HG02642 (cell line): ENCODE data around the gene RMND5B.
"Not testable (repeated sequence)": the region's sequence is repeated elsewhere in the genome, so short reads cannot be mapped to it uniquely, and the experiment has no call there.

Experiments used
- ATAC-seq: cut with Tn5 transposase; IDR thresholded peaks from one replicate; pipeline ENCODE4 v1.9.1; 2021; ENCODE audit warnings: mild to moderate bottlenecking; ENCODE audit not compliant: unreplicated experiment, poor library complexity

The RMND5B gene

DNA sequence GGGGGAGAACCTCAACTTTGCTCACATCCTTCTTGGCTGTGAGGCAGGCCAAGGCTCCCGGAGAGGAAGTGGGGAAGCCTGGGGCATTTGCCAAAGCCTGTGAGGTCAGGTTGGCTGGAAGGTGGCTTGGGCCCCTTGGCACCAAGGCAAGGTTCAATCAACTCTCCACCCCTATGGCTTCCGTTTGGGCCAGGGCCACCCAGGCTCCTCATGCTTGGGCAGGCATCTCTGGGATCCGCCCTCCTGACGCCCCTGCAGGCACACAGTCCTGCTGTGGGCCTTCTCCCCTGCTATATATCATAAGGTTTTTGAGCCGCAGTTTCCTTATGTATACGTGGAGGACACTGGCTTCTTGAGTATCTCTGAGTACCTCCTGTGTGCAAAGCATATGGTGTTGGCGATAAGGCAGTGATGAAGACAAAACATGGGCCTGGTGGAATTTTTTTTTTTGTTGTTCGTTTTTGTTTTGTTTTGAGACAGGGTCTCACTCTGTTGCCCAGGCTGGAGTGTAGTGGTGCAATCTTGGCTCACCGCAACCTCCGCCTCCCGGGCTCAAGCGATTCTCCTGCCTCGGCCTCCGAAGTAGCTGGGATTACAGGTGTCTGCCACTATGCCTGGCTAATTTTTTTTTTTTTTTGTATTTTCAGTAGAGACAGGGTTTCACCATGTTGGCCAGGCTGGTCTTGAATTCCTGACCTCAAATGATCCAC, 3.4 kb upstream of the RMND5B start:
- not testable (repeated sequence) for ATAC-seq

- no peak for ATAC-seq
Measured at GRCh38 chr5:178129296-178129695, 1.5 kb upstream of the RMND5B start.

GRCh38 chr5:178130234-178130575, 609 bp upstream of the RMND5B start:
- ATAC-seq = not testable (repeated sequence)

DNA sequence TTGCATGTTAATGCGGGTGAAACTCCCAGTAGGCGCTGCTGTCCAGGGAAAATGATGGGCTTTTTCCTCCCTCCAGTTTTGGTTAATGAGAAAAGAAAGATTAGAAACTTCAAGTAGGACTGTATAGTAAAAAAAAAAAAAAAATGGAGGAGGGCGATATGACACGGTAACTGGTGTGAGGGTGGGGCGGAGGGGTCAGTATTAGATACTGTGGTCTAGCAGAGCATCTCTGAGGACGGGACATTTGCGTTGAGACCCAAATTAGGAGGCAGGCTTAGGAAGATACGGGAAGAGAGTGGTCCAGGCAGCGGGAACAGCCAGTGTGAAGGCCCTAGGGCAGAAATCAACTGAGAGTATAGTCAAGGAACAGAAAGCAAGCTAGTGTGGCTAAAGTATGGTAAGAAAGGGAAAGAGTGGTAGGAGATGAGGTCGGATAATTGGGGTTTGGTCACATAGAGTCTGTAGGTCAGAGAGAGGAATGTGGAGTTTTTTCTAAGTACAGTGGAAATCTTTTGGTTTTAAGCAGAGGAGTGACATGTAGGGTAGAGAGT, 707 bp downstream of the RMND5B start:
- no peak for ATAC-seq

DNA sequence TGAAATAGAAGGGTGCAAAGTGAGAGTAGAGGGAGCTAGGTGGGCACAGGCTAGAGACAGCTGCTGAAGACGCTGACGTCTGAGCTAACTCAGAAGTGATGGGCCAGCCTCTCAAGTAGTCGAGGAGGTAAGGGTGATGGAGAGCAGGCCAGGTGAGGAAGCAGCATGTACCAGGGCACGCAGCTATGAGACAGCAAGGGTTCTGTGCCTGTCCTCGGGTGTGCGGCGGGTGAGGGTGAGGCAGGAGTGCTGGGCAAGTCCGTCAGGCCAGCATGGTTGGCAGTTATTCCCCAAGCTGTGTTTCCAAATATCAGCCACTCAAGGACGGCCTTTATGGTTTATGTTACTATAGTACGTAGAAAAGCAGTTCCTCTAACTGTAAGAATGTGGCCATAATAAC, 6.2 kb downstream of the RMND5B start:
- no peak for ATAC-seq

DNA sequence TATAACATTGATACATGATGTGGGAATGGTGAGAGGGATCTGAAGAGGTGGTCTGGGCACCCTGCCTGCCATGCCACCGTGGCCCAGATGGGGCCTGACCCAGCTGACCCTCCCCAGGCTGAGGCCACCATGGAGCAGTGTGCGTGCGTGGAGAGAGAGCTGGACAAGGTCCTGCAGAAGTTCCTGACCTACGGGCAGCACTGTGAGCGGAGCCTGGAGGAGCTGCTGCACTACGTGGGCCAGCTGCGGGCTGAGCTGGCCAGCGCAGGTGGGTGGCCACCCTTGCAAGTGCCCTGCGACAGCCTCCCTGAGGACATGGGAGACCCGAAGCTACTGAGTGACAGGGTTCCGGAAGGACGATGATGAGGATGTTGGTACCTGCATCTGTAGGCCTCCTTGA, 7.2 kb downstream of the RMND5B start:
- no peak for ATAC-seq

GRCh38 chr5:178141550-178141949, 10.7 kb downstream of the RMND5B start:
- no peak for ATAC-seq

GRCh38 chr5:178142642-178143041, 11.8 kb downstream of the RMND5B start:
- ATAC-seq = no peak

DNA sequence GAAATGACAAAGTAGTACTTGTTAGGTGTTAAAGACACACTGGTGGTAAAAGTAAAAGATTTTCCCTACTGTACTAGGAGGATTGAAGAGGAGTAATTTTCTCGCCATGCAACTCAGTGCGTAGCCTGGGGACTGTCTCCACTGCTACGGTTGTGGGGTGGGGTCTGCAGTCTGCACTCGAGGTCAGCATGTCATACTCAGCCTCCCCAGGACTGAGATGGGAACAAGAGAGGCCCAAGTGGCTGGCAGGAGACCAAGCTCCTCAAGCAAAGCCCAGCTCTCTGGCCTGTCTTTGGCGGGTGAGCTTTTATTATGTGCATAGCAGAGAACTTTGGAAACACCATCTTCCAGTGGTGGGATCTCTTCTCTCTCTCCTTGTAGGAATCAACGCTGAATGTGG, 12.4 kb downstream of the RMND5B start:
- ATAC-seq = no peak

- ATAC-seq = no peak
Measured at GRCh38 chr5:178143901-178144300, 13.1 kb downstream of the RMND5B start.

DNA sequence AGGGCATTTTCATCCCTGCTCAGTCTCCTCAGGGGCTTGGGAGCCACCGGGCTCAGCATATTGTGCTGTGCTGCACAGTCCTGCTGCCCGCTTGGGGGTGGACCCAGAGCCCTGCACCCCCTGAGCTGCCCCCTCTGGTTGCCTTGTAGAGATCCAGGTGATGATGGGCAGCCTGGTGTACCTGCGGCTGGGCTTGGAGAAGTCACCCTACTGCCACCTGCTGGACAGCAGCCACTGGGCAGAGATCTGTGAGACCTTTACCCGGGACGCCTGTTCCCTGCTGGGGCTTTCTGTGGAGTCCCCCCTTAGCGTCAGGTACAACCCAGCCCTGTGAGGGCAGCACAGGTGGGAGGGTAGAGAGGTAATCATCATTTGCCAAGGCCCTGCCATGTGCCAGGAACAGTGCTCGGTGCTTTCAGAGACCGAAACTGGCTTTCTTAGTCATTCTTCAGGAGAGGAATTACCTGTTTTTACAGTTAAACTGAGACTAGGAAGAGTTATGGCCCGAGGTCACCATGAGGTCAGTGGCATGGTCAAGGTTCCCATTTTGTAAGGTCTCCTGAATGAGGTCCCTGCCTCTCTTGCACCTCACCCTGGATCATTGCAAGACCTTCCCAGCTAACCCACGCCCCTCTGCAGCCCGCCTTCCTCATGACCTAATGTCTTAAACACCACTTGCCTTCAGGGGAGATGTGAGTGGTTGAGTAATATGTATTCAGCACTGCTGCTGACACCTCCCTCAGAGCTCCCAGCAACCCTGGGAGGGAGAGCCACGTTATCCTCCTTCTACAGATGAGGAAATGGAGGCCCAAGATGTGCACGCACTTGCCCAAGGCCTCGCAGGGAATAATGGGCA, 15.4 kb downstream of the RMND5B start:
- peak; percentile 61 for ATAC-seq

GRCh38 chr5:178147406-178147805, 16.6 kb downstream of the RMND5B start:
- no peak for ATAC-seq

DNA sequence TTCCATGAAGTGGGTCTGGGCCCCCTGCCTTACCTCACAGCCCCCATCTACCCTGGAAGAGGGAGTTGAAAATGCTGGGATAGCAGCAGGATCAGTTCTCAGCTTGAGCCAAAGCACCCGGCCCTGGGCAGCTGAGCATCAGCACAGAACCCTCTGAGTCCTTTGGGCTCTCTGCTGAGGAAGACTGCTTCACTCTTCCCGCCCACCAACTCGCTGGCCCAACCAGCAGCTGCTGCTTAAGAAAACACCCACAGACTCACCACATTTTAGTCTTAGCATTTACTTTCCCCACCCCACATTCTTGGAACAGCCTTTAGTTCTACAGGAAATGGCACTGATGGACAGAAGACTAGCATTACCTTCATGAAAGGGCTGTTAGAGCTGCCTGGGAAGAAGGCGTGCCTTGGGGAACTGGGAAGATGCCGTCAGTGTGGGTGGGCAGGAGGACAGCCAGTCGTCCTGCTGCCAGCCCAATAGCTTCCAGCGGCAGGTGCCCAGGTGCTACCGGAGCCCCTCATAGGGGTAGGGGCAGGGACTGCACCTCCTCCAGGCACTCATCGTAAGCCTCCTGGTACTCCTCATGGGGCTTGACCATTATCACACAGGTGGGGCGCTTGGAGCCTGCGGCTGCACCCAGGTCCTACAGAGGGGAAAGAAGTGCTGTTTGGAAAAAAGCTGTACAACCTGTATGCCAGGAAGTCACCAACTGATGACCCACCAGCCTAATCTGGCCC, 18.6 kb downstream of the RMND5B start:
- no peak for ATAC-seq

DNA sequence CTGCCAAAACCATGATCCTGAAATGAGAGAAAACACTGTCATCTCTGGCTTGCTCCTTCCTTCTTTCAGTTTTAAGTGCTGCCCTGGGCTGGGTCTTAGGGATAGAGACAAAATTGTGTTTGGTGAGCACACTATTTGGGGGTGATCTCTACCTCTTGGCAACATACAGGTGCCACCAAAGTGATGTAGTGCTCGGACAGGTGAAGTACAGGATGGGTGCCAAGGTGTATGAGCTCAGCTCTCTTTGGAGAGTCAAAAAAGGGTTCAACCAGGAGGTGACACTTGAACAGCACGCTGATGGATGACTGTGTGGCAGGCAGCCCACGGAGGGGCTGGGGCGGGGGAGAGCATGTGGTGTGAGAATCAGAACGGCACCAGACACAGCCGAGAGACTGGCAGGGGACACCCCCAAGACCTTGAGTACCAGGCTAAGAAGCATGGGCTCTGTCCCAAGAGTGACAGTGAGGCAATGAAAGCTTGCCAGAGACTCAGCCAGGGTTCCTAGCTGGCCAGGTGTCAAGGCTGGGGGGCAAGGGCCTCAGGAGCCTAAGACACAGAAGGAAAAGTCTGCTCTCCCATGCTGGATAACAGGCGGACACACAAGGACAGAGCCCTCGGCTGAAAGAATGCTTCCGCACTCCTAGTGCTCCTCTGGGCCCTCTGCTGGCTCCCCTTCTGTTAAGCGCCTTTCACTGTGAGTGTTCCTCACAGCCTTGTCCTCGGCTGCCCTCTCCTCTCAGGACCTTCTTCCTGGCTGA, 20.3 kb downstream of the RMND5B start:
- no peak for ATAC-seq

DNA sequence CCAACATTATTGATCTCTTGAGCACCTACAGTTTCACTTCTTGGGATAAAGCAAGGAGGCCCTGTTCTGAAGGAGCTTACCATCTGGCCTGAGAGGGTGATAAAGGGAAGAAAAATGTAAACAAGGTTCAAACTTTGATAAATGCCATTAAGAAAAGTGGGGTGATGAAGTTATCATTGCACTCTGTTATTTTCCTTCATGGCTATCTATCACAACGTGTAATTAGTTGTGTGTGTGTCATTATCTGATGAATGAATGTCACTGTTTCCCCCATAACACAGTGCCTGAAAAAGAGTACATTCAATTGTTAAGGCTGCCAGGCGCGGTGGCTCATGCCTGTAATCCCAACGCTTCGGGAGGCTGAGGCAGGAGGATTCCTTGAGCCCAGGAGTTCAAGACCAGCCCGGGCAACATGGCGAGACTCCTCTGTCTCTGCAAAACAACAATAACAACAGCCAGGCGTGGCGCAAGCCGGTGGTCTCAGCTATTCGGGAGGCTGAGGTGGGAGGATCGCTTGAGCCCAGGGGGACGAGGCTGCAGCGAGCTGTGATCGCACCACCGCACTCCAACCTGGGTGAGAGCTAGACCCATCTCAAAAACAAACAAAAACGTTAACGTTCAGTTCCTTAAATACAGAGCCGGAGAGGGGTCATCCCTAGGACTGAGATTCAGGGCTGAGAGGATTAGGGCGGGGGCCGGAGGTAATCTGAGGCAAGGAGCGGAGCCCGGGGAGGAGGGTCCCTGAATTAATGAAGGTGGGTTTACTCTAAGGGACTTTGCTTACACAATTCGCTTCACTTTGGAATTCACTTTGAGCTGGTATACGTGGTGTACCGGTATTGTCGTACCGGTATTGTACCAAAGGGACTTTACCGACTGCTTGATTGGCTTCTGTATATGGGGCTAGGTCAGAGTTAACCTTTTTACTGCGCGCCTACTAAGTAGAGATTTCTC, 22.0 kb downstream of the RMND5B start:
- ATAC-seq = no peak

DNA sequence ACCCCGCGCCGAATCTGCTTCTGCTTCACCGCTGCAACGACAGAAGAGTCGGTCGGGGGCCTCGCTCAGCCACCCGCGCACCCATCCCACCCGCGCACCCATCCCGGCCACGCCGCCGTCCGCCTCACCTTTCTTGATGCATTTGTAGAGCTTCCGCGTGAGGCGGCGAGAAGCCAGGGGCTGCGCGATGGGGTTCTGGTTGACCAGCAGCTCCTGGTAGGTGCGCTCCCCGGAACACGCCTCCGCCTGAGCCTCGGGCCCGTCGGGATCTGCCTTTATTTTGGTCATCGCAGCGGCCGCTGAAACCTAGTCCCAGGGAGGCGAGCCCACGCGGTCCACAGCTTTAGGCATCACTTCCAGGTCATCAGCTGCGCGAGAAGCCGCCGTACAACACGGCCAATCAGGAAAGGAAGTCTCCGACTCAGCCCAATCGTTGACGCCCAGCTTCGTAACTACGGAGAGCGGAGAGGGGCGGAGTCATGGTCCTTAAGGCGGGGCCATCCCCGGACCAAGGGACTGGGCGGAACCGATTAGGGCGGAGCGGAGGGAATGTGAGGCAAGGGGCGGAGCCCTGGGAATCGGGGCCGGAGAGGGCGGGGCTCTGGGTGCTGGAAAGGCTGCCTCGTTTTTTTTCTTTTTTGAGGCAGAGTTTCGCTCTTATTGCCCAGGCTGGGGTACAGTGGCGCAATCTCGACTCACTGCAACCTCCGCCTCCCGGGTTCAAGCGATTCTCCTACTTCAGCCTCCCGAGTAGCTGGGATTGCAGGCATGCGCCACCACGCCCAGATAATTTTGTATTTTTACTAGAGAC, 22.9 kb downstream of the RMND5B start, which contains the start of gene NHP2:
TSS of gene NHP2 (minus strand) at position 356 of the 811 bp plus-strand sequence. CDS start at position 288, 68 bp downstream.
- peak; percentile 98 for ATAC-seq

GRCh38 chr5:178155065-178155464, 24.3 kb downstream of the RMND5B start:
- no peak for ATAC-seq

GRCh38 chr5:178160176-178160575, 29.4 kb downstream of the RMND5B start:
- no peak for ATAC-seq
